Nephron progenitor cell (in vitro differentiated cells): ENCODE measurements around the gene TTC34.

Source experiments
- DNase-seq: peaks from one replicate; pipeline ENCODE4 v3.0.0; 2021
- H3K27ac Mint-ChIP-seq: 2 replicates; pipeline ENCODE4 v1.8.0; 2021; ENCODE audit warnings: mild to moderate bottlenecking, moderate library complexity, mixed read lengths
- H3K27me3 Mint-ChIP-seq: 2 replicates; pipeline ENCODE4 v1.8.0; 2021; ENCODE audit warnings: mild to moderate bottlenecking, low read depth, mixed read lengths; ENCODE audit not compliant: poor library complexity
- H3K36me3 Mint-ChIP-seq: 2 replicates; pipeline ENCODE4 v1.8.0; 2021; ENCODE audit warnings: low read depth, mixed read lengths
- H3K4me1 Mint-ChIP-seq: 2 replicates; pipeline ENCODE4 v1.8.0; 2021; ENCODE audit warnings: mixed read lengths
- H3K4me3 Mint-ChIP-seq: 2 replicates; pipeline ENCODE4 v1.8.0; 2021; ENCODE audit warnings: mild to moderate bottlenecking, moderate library complexity, mixed read lengths
- H3K9me3 Mint-ChIP-seq: 2 replicates; pipeline ENCODE4 v1.8.0; 2021; ENCODE audit warnings: mild to moderate bottlenecking, moderate library complexity, mixed read lengths
- CTCF ChIP-seq: fragments of 200-600 bp; sonication (generic); IDR thresholded peaks from 2 replicates; pipeline ENCODE4 v1.5.0; 2021; ENCODE audit warnings: antibody characterized with exemption

TTC34 gene

GRCh38 chr1:2604156-2604843 is 197.2 kb downstream of the TTC34 start:
- Mint-ChIP-seq H3K27me3 (peaks cover 17% of the 10 kb centered on the region), H3K36me3 (no peaks in the 10 kb centered on the region), H3K4me3 (no peak overlapping the region), H3K9me3 (peaks cover 3% of the 10 kb centered on the region), H3K4me1 (no peaks in the 10 kb centered on the region), H3K27ac (no peak overlapping the region)
- DNase-seq: no peak
- no peak for TF ChIP-seq CTCF

- Mint-ChIP-seq H3K27me3 (peaks cover 20% of the 10 kb centered on the region), H3K4me3 (no peak overlapping the region), H3K27ac (no peak overlapping the region), H3K36me3 (no peaks in the 10 kb centered on the region), H3K4me1 (no peaks in the 10 kb centered on the region), H3K9me3 (peaks cover 6% of the 10 kb centered on the region)
- DNase-seq: no peak
- no peak for TF ChIP-seq CTCF
Observed at GRCh38 chr1:2603521-2604155, 197.9 kb downstream of the TTC34 start.

GRCh38 chr1:2602866-2603520 is 198.5 kb downstream of the TTC34 start:
- Mint-ChIP-seq H3K27me3 (peaks cover 25% of the 10 kb centered on the region), H3K4me3 (no peak overlapping the region), H3K4me1 (peaks cover under 1% of the 10 kb centered on the region), H3K27ac (no peak overlapping the region), H3K36me3 (no peaks in the 10 kb centered on the region), H3K9me3 (peaks cover 12% of the 10 kb centered on the region)
- DNase-seq: no peak
- no peak for TF ChIP-seq CTCF

- Mint-ChIP-seq H3K4me1 (peaks cover 7% of the 10 kb centered on the region), H3K36me3 (no peaks in the 10 kb centered on the region)
- no peak for DNase-seq
Observed at GRCh38 chr1:2602311-2602835, 199.1 kb downstream of the TTC34 start.

GRCh38 chr1:2601721-2602303 is 199.7 kb downstream of the TTC34 start:
- no peak for DNase-seq
- Mint-ChIP-seq H3K27me3 (peaks cover 33% of the 10 kb centered on the region), H3K27ac (no peak overlapping the region), H3K36me3 (no peaks in the 10 kb centered on the region), H3K4me1 (peaks cover 10% of the 10 kb centered on the region), H3K4me3 (no peak overlapping the region), H3K9me3 (peaks cover 13% of the 10 kb centered on the region)
- no peak for TF ChIP-seq CTCF

More at GRCh38 chr1:2602311-2602835, 199.1 kb downstream of the TTC34 start:
- peaks cover 29% of the 10 kb centered on the region for H3K27me3 Mint-ChIP-seq
- no peak overlapping the region for H3K4me3 Mint-ChIP-seq
- TF ChIP-seq CTCF: no peak
- H3K9me3 Mint-ChIP-seq: peaks cover 13% of the 10 kb centered on the region
- H3K27ac Mint-ChIP-seq: no peak overlapping the region
